GM23338 (cell line): ENCODE data around the gene FRMD4A. TPM values are rescaled to one million over a fixed set of nuclear protein-coding genes. Genes with fewer than 3 reads are reported as not detected.

ENCODE experiments used
- ATAC-seq: fragments of 200-7000 bp; cut with Tn5 transposase; 3 replicates; pipeline ENCODE4 v1.9.1; 2020
- DNase-seq: peaks from one replicate; pipeline ENCODE4 v3.0.0-alpha.2; 2015; ENCODE audit warnings: low spot score
- H2AFZ ChIP-seq: fragments of 200-600 bp; sonication (generic); 2 replicates; pipeline ENCODE4 v1.8.0; 2016; ENCODE audit warnings: antibody characterized with exemption, mild to moderate bottlenecking, moderate library complexity
- H3F3A ChIP-seq: fragments of 200-600 bp; sonication (generic); replicated peaks from 2 replicates; pipeline ENCODE4 v1.8.0; 2017; ENCODE audit warnings: antibody characterized with exemption, mixed run types, low read depth
- H3K27ac ChIP-seq: fragments of 200-600 bp; sonication (generic); 2 replicates; pipeline ENCODE4 v1.6.1; 2016; ENCODE audit warnings: low read depth
- H3K27me3 ChIP-seq: fragments of 200-600 bp; sonication (generic); 2 replicates; pipeline ENCODE4 v1.8.0; 2016; ENCODE audit warnings: mild to moderate bottlenecking, mixed run types, moderate library complexity; ENCODE audit not compliant: insufficient read depth
- H3K36me3 ChIP-seq: fragments of 200-600 bp; sonication (generic); 2 replicates; pipeline ENCODE4 v1.8.0; 2016; ENCODE audit warnings: mild to moderate bottlenecking; ENCODE audit not compliant: insufficient read depth
- H3K4me1 ChIP-seq: fragments of 200-600 bp; sonication (generic); 2 replicates; pipeline ENCODE4 v1.8.0; 2016; ENCODE audit warnings: mild to moderate bottlenecking, moderate library complexity; ENCODE audit not compliant: insufficient read depth
- H3K4me2 ChIP-seq: fragments of 200-600 bp; sonication (generic); 2 replicates; pipeline ENCODE4 v1.7.1; 2017; ENCODE audit warnings: mixed run types
- H3K4me3 ChIP-seq: fragments of 200-600 bp; sonication (generic); 2 replicates; pipeline ENCODE4 v1.6.1; 2016; ENCODE audit warnings: mixed run types
- H3K79me2 ChIP-seq: fragments of 200-600 bp; sonication (generic); replicated peaks from 2 replicates; pipeline ENCODE4 v1.8.0; 2017; ENCODE audit warnings: mild to moderate bottlenecking; ENCODE audit not compliant: insufficient read depth
- H3K9me2 ChIP-seq: fragments of 200-600 bp; sonication (generic); 2 replicates; pipeline ENCODE4 v1.8.0; 2017; ENCODE audit not compliant: insufficient read depth
- H4K20me1 ChIP-seq: fragments of 200-600 bp; sonication (generic); replicated peaks from 2 replicates; pipeline ENCODE4 v1.8.0; 2017; ENCODE audit warnings: mild to moderate bottlenecking; ENCODE audit not compliant: insufficient read depth
- H3K27ac Mint-ChIP-seq: 2 replicates; pipeline ENCODE4 v1.8.0; 2020; ENCODE audit warnings: inconsistent platforms, mild to moderate bottlenecking, moderate library complexity, mixed read lengths
- H3K27me3 Mint-ChIP-seq: 3 replicates; pipeline ENCODE4 v1.8.0; 2022; ENCODE audit warnings: low read depth, mild to moderate bottlenecking, moderate library complexity, mixed read lengths, inconsistent platforms; ENCODE audit not compliant: insufficient read depth, poor library complexity
- H3K36me3 Mint-ChIP-seq: 3 replicates; pipeline ENCODE4 v1.8.0; 2021; ENCODE audit warnings: low read depth, mild to moderate bottlenecking, inconsistent platforms, moderate library complexity, mixed read lengths
- H3K4me1 Mint-ChIP-seq: 3 replicates; pipeline ENCODE4 v1.8.0; 2020; ENCODE audit warnings: mild to moderate bottlenecking, inconsistent platforms, mixed read lengths
- H3K4me3 Mint-ChIP-seq: 3 replicates; pipeline ENCODE4 v1.8.0; 2021; ENCODE audit warnings: moderate library complexity, mild to moderate bottlenecking, inconsistent platforms, mixed read lengths
- H3K9me3 Mint-ChIP-seq: 3 replicates; pipeline ENCODE4 v1.8.0; 2020; ENCODE audit warnings: moderate library complexity, mild to moderate bottlenecking, inconsistent platforms, mixed read lengths
- CREB1 ChIP-seq: fragments of 250-450 bp; sonication (Bioruptor Pico); IDR thresholded peaks from 2 replicates; pipeline ENCODE4 v1.5.0; 2020; ENCODE audit warnings: low read depth, mild to moderate bottlenecking, moderate library complexity
- NANOG ChIP-seq: IDR thresholded peaks from 2 replicates; pipeline ENCODE4 v1.6.1; 2016; ENCODE audit warnings: antibody characterized with exemption, borderline replicate concordance
- POLR2AphosphoS5 ChIP-seq: IDR thresholded peaks from 2 replicates; pipeline ENCODE4 v1.6.1; 2016; ENCODE audit warnings: antibody characterized with exemption, low read depth
- ZNF114 ChIP-seq: fragments of 250-450 bp; sonication (Bioruptor Pico); IDR thresholded peaks from 2 replicates; pipeline ENCODE4 v1.5.0; 2020; ENCODE audit warnings: mild to moderate bottlenecking, moderate library complexity
- ZNF331 ChIP-seq: fragments of 250-450 bp; sonication (Bioruptor Pico); IDR thresholded peaks from 2 replicates; pipeline ENCODE4 v1.5.0; 2020; ENCODE audit warnings: low read depth, mild to moderate bottlenecking, moderate library complexity
- ZNF462 ChIP-seq: fragments of 250-450 bp; sonication (Bioruptor Pico); IDR thresholded peaks from 2 replicates; pipeline ENCODE4 v1.5.0; 2020; ENCODE audit warnings: mild to moderate bottlenecking, moderate library complexity
- polyA plus RNA-seq: library from polyadenylated mRNA; unstranded; fragments of >200 nt; fragmentation: Nextera tagmentation; extraction: Ambion mirVana; gene quantifications from 2 replicates; pipeline ENCODE4 v1.2.1, GENCODE V29; 2016
- total RNA-seq: library from RNA; depleted of rRNA; stranded (reverse); fragments of >200 nt; shearing (Covaris generic); gene quantifications from 2 replicates; pipeline ENCODE4 v1.2.3, GENCODE V29; 2014
- TF ChIP-seq, protein P1 (sequence below): IDR thresholded peaks from 2 replicates; pipeline ENCODE4 v1.6.1; 2016; ENCODE audit warnings: antibody characterized with exemption

FRMD4A gene
- total and polyA plus RNA-seq, 2 experiments from 2014 or later: 14.0 to 20.1 TPM

DNA sequence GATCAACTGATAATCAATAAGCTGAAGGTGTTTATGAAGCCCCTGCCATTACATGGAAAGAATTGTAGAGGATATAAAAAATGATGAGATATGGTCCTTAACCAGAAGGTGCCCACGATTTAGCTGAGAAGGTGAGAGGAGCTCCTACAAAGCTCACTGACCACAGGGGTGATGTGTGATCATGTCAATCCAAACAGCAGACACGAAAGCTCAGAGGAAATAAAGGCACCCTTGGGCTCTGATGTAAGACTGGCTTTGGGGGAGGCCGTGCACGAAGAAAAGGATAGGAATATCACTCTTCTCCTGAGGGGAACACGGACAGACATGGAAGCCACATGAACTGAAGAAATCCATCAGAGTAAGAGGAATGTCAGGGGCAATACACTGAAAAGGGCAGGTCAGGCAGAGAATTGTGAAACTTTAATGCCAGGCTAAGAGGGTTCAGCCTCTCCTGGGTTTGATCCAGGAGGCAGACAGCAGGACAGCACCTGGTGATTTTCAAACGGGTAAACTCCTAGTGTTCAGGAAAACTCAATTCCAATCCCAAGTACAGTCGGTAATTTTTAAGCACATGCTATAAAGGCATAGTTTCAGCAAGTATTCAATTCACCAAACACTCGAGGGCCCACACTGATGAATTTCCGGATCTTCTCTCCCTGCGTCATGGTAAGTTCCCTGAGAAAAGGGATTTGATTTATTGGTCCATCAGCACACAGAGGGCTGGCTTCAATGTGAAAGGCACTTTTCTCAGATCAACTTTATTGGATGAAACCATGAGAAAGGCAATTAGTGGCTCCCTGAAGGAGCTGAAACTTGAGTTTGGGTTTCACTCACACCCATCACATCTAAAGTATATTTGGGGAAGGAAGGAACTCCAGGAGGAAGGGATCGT lies 580.2 kb downstream of the FRMD4A start (continued):
- no peak for TF ChIP-seq ZNF462 (CRISPR knock-in tag)
- TF ChIP-seq NANOG: no peak
- TF ChIP-seq ZNF331 (CRISPR knock-in tag): no peak
- TF ChIP-seq, protein P1, sequence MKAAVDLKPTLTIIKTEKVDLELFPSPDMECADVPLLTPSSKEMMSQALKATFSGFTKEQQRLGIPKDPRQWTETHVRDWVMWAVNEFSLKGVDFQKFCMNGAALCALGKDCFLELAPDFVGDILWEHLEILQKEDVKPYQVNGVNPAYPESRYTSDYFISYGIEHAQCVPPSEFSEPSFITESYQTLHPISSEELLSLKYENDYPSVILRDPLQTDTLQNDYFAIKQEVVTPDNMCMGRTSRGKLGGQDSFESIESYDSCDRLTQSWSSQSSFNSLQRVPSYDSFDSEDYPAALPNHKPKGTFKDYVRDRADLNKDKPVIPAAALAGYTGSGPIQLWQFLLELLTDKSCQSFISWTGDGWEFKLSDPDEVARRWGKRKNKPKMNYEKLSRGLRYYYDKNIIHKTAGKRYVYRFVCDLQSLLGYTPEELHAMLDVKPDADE: no peak

- Histone ChIP-seq H3K4me2 (no peak overlapping the region), H3K36me3 (no peaks in the 10 kb centered on the region), H3K27me3 (no peaks in the 10 kb centered on the region), H2AFZ (no peak overlapping the region), H3F3A (no peaks in the 10 kb centered on the region), H3K79me2 (no peaks in the 10 kb centered on the region), H4K20me1 (no peaks in the 10 kb centered on the region), H3K4me3 (no peak overlapping the region), H3K27ac (no peak overlapping the region), H3K4me1 (peaks cover 4% of the 10 kb centered on the region; the same call in 1 of the 2 replicates), H3K9me2 (no peaks in the 10 kb centered on the region)
- Mint-ChIP-seq H3K36me3 (no peaks in the 10 kb centered on the region; the same call in 2 of the 3 replicates), H3K27me3 (no peaks in the 10 kb centered on the region), H3K9me3 (no peaks in the 10 kb centered on the region), H3K4me3 (no peak overlapping the region), H3K4me1 (peaks cover 2% of the 10 kb centered on the region; the same call in 2 of the 3 replicates), H3K27ac (no peak overlapping the region)
- no peak for DNase-seq
- TF ChIP-seq NANOG (no peak), CREB1 (CRISPR knock-in tag) (no peak), ZNF114 (CRISPR knock-in tag) (no peak), POLR2AphosphoS5 (no peak)
- no peak for ATAC-seq
Measured at GRCh38 chr10:13745271-13745670, 585.5 kb downstream of the FRMD4A start.
